Smooth muscle cell of trachea (primary cell): Measurements from ENCODE around the gene FSIP2. TPM values are rescaled to one million over a fixed set of nuclear protein-coding genes. Genes with fewer than 3 reads are reported as not detected.

Experiments
- total RNA-seq: library from RNA; depleted of rRNA; stranded (reverse); fragments of >200 nt; gene quantifications from 2 replicates; pipeline ENCODE4 v1.2.1, GENCODE V29; 2014

FSIP2 gene
- total RNA-seq = 0.15 and 0.50 TPM in 2 replicates

DNA sequence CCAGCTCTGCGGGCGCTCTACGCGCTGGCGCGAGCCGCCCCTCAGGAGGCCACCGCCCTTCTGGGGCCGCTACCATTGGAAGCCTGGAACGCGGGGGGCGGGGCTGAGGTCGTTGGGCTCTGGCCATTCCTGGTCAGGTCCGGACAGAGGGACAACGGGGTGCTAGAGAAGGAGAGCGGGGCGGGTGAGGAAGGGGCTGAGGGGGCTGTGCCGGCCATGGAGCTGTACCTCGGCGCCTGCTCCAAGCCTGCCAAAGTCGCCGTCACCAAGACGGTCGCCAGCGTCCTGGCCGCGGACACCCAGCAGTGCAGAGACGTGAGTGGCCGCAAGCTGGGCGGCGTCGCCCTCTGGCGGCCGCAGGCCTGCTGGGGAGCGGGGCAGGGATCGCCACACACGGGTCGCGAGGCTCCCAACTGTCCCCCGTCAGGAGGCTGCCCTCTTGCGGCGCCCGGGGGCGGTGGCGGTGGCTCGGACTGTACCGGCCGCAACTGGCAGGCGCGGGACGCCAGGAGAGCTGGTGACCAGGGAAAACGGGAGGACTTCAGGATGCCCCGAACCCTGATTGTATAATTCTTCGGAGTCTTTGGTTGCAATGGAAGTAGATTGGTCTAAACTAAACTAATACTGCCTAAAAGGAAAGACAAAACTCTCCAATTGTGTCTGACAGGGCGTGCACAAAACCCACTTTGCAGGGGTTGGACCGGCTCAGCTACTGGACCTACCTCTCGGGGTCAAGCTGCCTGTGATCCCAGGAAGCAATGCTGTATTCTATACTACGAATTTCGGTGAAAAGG, at the start of gene FSIP2:
FSIP2 (plus strand) TSS at position 126 of the 794 bp plus-strand sequence; CDS start at position 217, 91 bp downstream.

